NCI-H1048 (cell line): Measurements from ENCODE around the gene PCDHB9.
"Not testable (repeated sequence)": the region's sequence is repeated elsewhere in the genome, so short reads cannot be mapped to it uniquely, and the experiment has no call there.

Experiments
- DNase-seq: peaks from one replicate; lab custom pipeline; 2025; lab: John Stamatoyannopoulos, UW

PCDHB9 gene

GRCh38 chr5:141186897-141187512 lies at the start of gene PCDHB9:
Gene PCDHB9, plus strand, starts transcription at chr5:141187161. Its CDS starts 158 bp downstream, at chr5:141187319.
- DNase-seq, result no peak

GRCh38 chr5:141137346-141137745 lies 49.6 kb upstream of the PCDHB9 start:
- not testable (repeated sequence) for DNase-seq

GRCh38 chr5:141149812-141150211 lies 37.1 kb upstream of the PCDHB9 start, which contains the start of gene PCDHB6:
Gene PCDHB6, plus strand, starts transcription at chr5:141150057. Its CDS starts 201 bp downstream, at chr5:141150258.
- no peak for DNase-seq

GRCh38 chr5:141150224-141150992 lies 36.6 kb upstream of the PCDHB9 start:
- DNase-seq, result no peak

- DNase-seq, result no peak
These were observed 36.0 kb upstream of the PCDHB9 start for GRCh38 chr5:141150993-141151325.

- not testable (repeated sequence) for DNase-seq
These were observed 35.3 kb upstream of the PCDHB9 start for GRCh38 chr5:141151632-141152031.

- not testable (repeated sequence) for DNase-seq
These were observed 34.9 kb upstream of the PCDHB9 start for GRCh38 chr5:141152096-141152495.

GRCh38 chr5:141155540-141156374 lies 31.2 kb upstream of the PCDHB9 start:
- no peak for DNase-seq

GRCh38 chr5:141157356-141157755 lies 29.6 kb upstream of the PCDHB9 start:
- not testable (repeated sequence) for DNase-seq

GRCh38 chr5:141157901-141158300 lies 29.1 kb upstream of the PCDHB9 start:
- not testable (repeated sequence) for DNase-seq

GRCh38 chr5:141172381-141173204 lies 14.4 kb upstream of the PCDHB9 start, which contains the start of gene PCDHB7:
Gene PCDHB7, plus strand, starts transcription at chr5:141172644. Its CDS starts 192 bp downstream, at chr5:141172836.
- no peak for DNase-seq

- not testable (repeated sequence) for DNase-seq
These were observed 12.5 kb upstream of the PCDHB9 start for GRCh38 chr5:141174291-141175104.

GRCh38 chr5:141175933-141176332 lies 11.0 kb upstream of the PCDHB9 start:
- DNase-seq, result no peak

- not testable (repeated sequence) for DNase-seq
These were observed 9.3 kb upstream of the PCDHB9 start, which contains the start of gene PCDHB8 for GRCh38 chr5:141177577-141178191. Gene PCDHB8, plus strand, starts transcription at chr5:141177790. Its CDS starts 245 bp downstream, at chr5:141178035.

- not testable (repeated sequence) for DNase-seq
These were observed 7.6 kb upstream of the PCDHB9 start for GRCh38 chr5:141179371-141179770.

GRCh38 chr5:141179876-141180275 lies 7.1 kb upstream of the PCDHB9 start:
- not testable (repeated sequence) for DNase-seq

GRCh38 chr5:141180313-141180712 lies 6.6 kb upstream of the PCDHB9 start:
- no peak for DNase-seq

GRCh38 chr5:141182248-141182647 lies 4.7 kb upstream of the PCDHB9 start, which contains the start of gene PCDHB16:
Gene PCDHB16, plus strand, starts transcription at chr5:141182387. Its CDS starts 173 bp downstream, at chr5:141182560.
- DNase-seq, result no peak

- not testable (repeated sequence) for DNase-seq
These were observed 2.7 kb upstream of the PCDHB9 start for GRCh38 chr5:141184117-141184855.
